Sigmoid colon (tissue), 7 donors: ENCODE measurements around the gene NMT1. TPM values are rescaled to one million over a fixed set of nuclear protein-coding genes. Genes with fewer than 3 reads are reported as not detected.

Experiments
- DNase-seq: peaks from one replicate; pipeline ENCODE4 v3.0.0-alpha.2; 2019
- H3K27ac ChIP-seq, 4 donors: fragments of 200-600 bp; sonication (generic); one replicate each; pipeline ENCODE4 v1.5.1; 2016 to 2019; ENCODE audit warnings: mild to moderate bottlenecking in 1 of 4
- H3K27me3 ChIP-seq, 3 donors: fragments of 200-600 bp; sonication (generic); one replicate each; pipeline ENCODE4 v1.5.1; 2019; ENCODE audit warnings: mild to moderate bottlenecking in 1 of 3
- H3K36me3 ChIP-seq, 4 donors: fragments of 200-600 bp; sonication (generic); one replicate each; pipeline ENCODE4 v1.5.1; 2016 to 2019
- H3K4me1 ChIP-seq, 4 donors: fragments of 200-600 bp; sonication (generic); one replicate each; pipeline ENCODE4 v1.5.1; 2017 to 2019
- H3K4me3 ChIP-seq, 4 donors: fragments of 200-600 bp; sonication (generic); one replicate each; pipeline ENCODE4 v1.5.1; 2017 to 2019; ENCODE audit warnings: mild to moderate bottlenecking in 2 of 4, moderate library complexity in 1 of 4
- H3K9me3 ChIP-seq, 4 donors: fragments of 200-600 bp in 3 of 4; sonication (generic) in 3 of 4; one replicate each; pipeline versions ENCODE4 v1.5.1 to v1.6.1; 2013 to 2019
- CTCF ChIP-seq, 4 experiments: fragments of 450-650 bp in 3 of 4; fragments of 200-600 bp in 1 of 4; IDR thresholded peaks; one replicate each; pipeline ENCODE4 v1.5.1; 2016 to 2019; ENCODE audit warnings: antibody characterized with exemption in 4 of 4, mild to moderate bottlenecking in 3 of 4, moderate library complexity in 2 of 4
- EP300 ChIP-seq, 4 donors: sonication (generic); formaldehyde crosslinking; IDR thresholded peaks; one replicate each; pipeline ENCODE4 v1.6.1; 2017; ENCODE audit warnings: antibody characterized with exemption in 4 of 4
- POLR2A ChIP-seq, 2 donors: fragments of 450-650 bp; IDR thresholded peaks; one replicate each; pipeline ENCODE4 v1.6.1; 2016; ENCODE audit warnings: antibody characterized with exemption in 2 of 2, mild to moderate bottlenecking in 2 of 2, moderate library complexity in 2 of 2
- POLR2AphosphoS5 ChIP-seq, 4 donors: sonication (generic); formaldehyde crosslinking; IDR thresholded peaks; one replicate each; pipeline ENCODE4 v1.6.1; 2017; ENCODE audit warnings: antibody characterized with exemption in 4 of 4
- WGBS, 2 donors: extraction: QIAGEN DNeasy Blood & Tissue Kit; methylation state at CpG; one replicate each; pipeline ENCODE4 v1.1.7; 2013; 5-methylcytosine and 5-hydroxymethylcytosine counted together
- intact Hi-C: fragments of 100-400 bp; cut with DNase I; formaldehyde crosslinking; loops from one replicate; pipeline ENCODE4 v1.15.1; 2023
- polyA plus RNA-seq, 3 donors: library from polyadenylated mRNA; stranded (reverse); fragments of 200-250 nt; gene quantifications; one replicate each; pipeline ENCODE4 v1.2.3, GENCODE V29; 2013
- total RNA-seq, 4 donors: library from RNA; depleted of rRNA; stranded (reverse); fragments of >200 nt; gene quantifications; one replicate each; pipeline ENCODE4 v1.1.0, GENCODE V29; 2016
- donor health status: healthy with polysubstance abuse.
- donor health status: Bipolar disorder and iron deficiency.
- donor health status: healthy.

The NMT1 gene
- total and polyA plus RNA-seq, 7 donors, result 13.2 to 59.2 (median 41.0) TPM

GRCh38 chr17:45125509-45125908 is 64.4 kb downstream of the NMT1 start:
- Histone ChIP-seq H3K27me3 (no peaks in the 10 kb centered on the region), H3K9me3 (no peaks in the 10 kb centered on the region), H3K27ac (no peak overlapping the region), H3K4me1 (peaks cover 0 to 70% (median 65%) of the 10 kb centered on the region in 4 donors), H3K36me3 (peaks cover 0 to 4% (median 0%) of the 10 kb centered on the region in 4 donors), H3K4me3 (no peak overlapping the region)
- intact Hi-C loops, result no loop called here
- 98% methylated on average over 8 of the region's 8 CpGs for WGBS, 2 donors
- no peak for TF ChIP-seq EP300 (IDR thresholded peaks at IDR 0.05)
- no peak for TF ChIP-seq POLR2AphosphoS5 (IDR thresholded peaks at IDR 0.05)
- TF ChIP-seq CTCF (IDR thresholded peaks at IDR 0.05), result no peak
- TF ChIP-seq POLR2A (IDR thresholded peaks at IDR 0.05), result no peak
- DNase-seq, result no peak

GRCh38 chr17:45127207-45127547 is 66.1 kb downstream of the NMT1 start:
- peaks cover 0 to 79% (median 74%) of the 10 kb centered on the region in 4 donors for H3K4me1 ChIP-seq
- TF ChIP-seq POLR2A (IDR thresholded peaks at IDR 0.05), result no peak
- no peak for TF ChIP-seq EP300 (IDR thresholded peaks at IDR 0.05)
- TF ChIP-seq CTCF (IDR thresholded peaks at IDR 0.05), result no peak
- no peak for TF ChIP-seq POLR2AphosphoS5 (IDR thresholded peaks at IDR 0.05)

GRCh38 chr17:45127548-45128300 is 66.6 kb downstream of the NMT1 start:
- H3K4me1 ChIP-seq, result peaks cover 0 to 76% (median 73%) of the 10 kb centered on the region in 4 donors
- WGBS, 2 donors, result 11 to 57% methylated on average over 20 of the region's 20 CpGs
- no peaks in the 10 kb centered on the region for H3K36me3 ChIP-seq
- peak overlapping the region in 2 of 4 donors; percentile 10 to 19 for H3K4me3 ChIP-seq
- TF ChIP-seq POLR2AphosphoS5 (IDR thresholded peaks at IDR 0.05) (peak in 1 of 4 donors; percentile 22), CTCF (IDR thresholded peaks at IDR 0.05) (no peak), EP300 (IDR thresholded peaks at IDR 0.05) (peak in 1 of 4 donors; percentile 11)
- peak overlapping the region; percentile 82 to 100 (median 98) for H3K27ac ChIP-seq
- intact Hi-C loops, result no loop called here
- H3K27me3 ChIP-seq, result no peaks in the 10 kb centered on the region
- peak; percentile 87 for DNase-seq
- H3K9me3 ChIP-seq, result no peaks in the 10 kb centered on the region

More at GRCh38 chr17:45127207-45127547, 66.1 kb downstream of the NMT1 start:
- Histone ChIP-seq H3K27ac (peak overlapping the region; percentile 82 to 100 (median 98)), H3K36me3 (no peaks in the 10 kb centered on the region), H3K9me3 (no peaks in the 10 kb centered on the region), H3K4me3 (no peak overlapping the region), H3K27me3 (no peaks in the 10 kb centered on the region)
- peak; percentile 62 for DNase-seq
- 25 to 79% methylated on average over 8 of the region's 8 CpGs for WGBS, 2 donors
- intact Hi-C loops, result no loop called here

- Histone ChIP-seq H3K9me3 (no peaks in the 10 kb centered on the region), H3K27me3 (no peaks in the 10 kb centered on the region), H3K36me3 (no peaks in the 10 kb centered on the region), H3K4me3 (peak overlapping the region in 2 of 4 donors; percentile 10 to 19), H3K27ac (peak overlapping the region; percentile 82 to 100 (median 98)), H3K4me1 (peaks cover 0 to 76% (median 72%) of the 10 kb centered on the region in 4 donors)
- 64 to 83% methylated on average over 5 of the region's 5 CpGs for WGBS, 2 donors
- intact Hi-C loops, result no loop called here
- peak; percentile 65 for DNase-seq
- TF ChIP-seq POLR2A (IDR thresholded peaks at IDR 0.05), result no peak
Measured at GRCh38 chr17:45128331-45128730, 67.2 kb downstream of the NMT1 start.

GRCh38 chr17:45128989-45129388 is 67.9 kb downstream of the NMT1 start:
- Histone ChIP-seq H3K4me1 (peaks cover 0 to 69% (median 65%) of the 10 kb centered on the region in 4 donors), H3K27me3 (no peaks in the 10 kb centered on the region), H3K27ac (peak overlapping the region; percentile 82 to 100 (median 98)), H3K36me3 (no peaks in the 10 kb centered on the region), H3K9me3 (no peaks in the 10 kb centered on the region), H3K4me3 (no peak overlapping the region)
- WGBS, 2 donors, result 91 to 95% methylated on average over 2 of the region's 2 CpGs
- TF ChIP-seq CTCF (IDR thresholded peaks at IDR 0.05) (no peak), EP300 (IDR thresholded peaks at IDR 0.05) (no peak), POLR2A (IDR thresholded peaks at IDR 0.05) (no peak), POLR2AphosphoS5 (IDR thresholded peaks at IDR 0.05) (no peak)
- DNase-seq, result no peak
- intact Hi-C loops, result no loop called here
